HG03039 (cell line): ENCODE results near the gene FHIP1A.

ENCODE experiments used
- ATAC-seq: cut with Tn5 transposase; IDR thresholded peaks from one replicate; pipeline ENCODE4 v1.9.1; 2021; ENCODE audit warnings: mild to moderate bottlenecking, moderate library complexity; ENCODE audit not compliant: unreplicated experiment

The FHIP1A gene

DNA sequence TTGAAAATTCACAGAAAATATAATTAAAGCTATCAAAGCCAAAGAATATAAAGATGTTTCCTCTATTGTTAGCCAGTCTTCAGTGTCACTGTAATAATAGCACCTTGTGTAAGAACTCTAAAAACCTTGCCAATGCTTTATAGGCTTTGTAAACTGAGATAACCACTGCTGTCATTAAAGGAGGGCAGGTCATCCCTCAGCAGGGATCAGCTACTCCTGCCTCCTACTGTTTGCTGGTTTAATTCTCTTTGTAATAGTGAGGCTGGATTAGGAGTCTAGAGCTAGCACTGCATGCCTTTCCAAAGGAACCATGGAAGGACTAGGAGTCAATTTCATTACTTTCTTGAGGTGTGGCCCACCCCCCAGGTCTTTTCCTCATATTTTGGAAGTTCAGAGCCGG is 46.2 kb downstream of the FHIP1A start:
- no peak for ATAC-seq

DNA sequence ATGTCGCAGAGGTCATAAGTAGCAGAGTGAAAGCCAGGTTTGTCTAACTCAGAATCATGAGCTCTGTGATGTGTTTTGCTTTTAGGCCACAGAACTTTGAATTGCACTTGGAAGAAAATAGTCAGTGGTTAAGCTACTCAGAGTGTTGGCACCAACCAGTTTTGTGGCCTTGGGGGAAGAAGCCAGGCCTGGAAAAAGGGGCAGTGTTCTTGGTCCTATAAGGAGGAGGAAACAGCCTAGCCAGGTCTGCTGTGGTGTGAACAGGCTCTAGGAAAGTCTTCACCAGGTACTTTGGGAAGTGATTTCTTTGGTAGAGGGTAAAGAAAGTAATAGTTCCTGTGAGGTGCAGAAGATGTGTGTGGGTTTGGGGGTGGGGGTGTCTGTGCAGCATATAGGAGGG is 49.2 kb downstream of the FHIP1A start:
- no peak for ATAC-seq
